ENCODE data around the gene AKAP1.

DNA sequence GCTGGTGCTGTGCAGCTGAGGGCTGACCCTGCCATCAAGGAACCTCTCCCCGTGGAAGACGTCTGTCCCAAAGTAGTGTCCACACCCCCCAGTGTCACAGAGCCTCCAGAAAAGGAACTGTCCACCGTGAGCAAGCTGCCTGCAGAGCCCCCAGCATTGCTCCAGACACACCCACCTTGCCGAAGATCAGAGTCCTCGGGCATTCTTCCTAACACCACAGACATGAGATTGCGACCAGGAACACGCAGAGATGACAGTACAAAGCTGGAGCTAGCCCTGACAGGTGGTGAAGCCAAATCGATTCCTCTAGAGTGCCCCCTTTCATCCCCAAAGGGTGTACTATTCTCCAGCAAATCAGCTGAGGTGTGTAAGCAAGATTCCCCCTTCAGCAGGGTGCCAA is 20.5 kb downstream of the AKAP1 start:
- TF ChIP-seq CTCF (IDR thresholded peaks at IDR 0.05; ENCODE audit: low read depth, low read length, missing input control) (no peak), YY1 (IDR thresholded peaks at IDR 0.05) (no peak), JUND (IDR thresholded peaks at IDR 0.05) (no peak), REST (IDR thresholded peaks at IDR 0.05) (no peak), RAD21 (IDR thresholded peaks at IDR 0.05) (no peak), HNF4A (conservative IDR thresholded peaks at IDR 0.05) (no peak)
- TF ChIP-seq, protein P1, sequence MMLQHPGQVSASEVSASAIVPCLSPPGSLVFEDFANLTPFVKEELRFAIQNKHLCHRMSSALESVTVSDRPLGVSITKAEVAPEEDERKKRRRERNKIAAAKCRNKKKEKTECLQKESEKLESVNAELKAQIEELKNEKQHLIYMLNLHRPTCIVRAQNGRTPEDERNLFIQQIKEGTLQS (IDR thresholded peaks at IDR 0.05), result no peak
- TF ChIP-seq, protein P2, sequence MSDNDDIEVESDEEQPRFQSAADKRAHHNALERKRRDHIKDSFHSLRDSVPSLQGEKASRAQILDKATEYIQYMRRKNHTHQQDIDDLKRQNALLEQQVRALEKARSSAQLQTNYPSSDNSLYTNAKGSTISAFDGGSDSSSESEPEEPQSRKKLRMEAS (IDR thresholded peaks at IDR 0.05), result no peak
